ENCODE measurements around the gene GLO1.

DNA sequence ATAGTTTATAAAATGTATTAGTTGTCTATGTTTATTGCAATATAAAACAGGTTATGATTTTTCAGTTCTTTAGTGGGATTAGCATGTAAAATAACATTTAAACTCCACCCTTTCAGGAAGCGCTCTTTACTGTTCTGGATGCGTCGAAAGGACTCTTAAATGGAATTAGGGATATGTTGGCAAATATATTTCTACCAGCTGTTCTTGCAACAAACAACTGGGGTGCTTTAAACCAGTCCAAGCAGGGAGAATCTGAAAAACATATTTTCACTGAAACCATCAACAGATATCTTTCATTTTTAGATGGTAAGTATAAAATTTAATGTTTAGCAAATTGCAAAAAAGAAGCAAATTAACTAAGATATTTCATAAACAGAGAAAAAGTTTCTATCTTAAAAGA, 34.0 kb upstream of the GLO1 start:
- TF ChIP-seq, protein P1, sequence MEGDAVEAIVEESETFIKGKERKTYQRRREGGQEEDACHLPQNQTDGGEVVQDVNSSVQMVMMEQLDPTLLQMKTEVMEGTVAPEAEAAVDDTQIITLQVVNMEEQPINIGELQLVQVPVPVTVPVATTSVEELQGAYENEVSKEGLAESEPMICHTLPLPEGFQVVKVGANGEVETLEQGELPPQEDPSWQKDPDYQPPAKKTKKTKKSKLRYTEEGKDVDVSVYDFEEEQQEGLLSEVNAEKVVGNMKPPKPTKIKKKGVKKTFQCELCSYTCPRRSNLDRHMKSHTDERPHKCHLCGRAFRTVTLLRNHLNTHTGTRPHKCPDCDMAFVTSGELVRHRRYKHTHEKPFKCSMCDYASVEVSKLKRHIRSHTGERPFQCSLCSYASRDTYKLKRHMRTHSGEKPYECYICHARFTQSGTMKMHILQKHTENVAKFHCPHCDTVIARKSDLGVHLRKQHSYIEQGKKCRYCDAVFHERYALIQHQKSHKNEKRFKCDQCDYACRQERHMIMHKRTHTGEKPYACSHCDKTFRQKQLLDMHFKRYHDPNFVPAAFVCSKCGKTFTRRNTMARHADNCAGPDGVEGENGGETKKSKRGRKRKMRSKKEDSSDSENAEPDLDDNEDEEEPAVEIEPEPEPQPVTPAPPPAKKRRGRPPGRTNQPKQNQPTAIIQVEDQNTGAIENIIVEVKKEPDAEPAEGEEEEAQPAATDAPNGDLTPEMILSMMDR (IDR thresholded peaks at IDR 0.05) = no peak
- TF ChIP-seq POLR2A (IDR thresholded peaks at IDR 0.05) = no peak
